ENCODE data around the gene CFAP53. TPM values are rescaled to one million over a fixed set of nuclear protein-coding genes. Genes with fewer than 3 reads are reported as not detected.
A peak's percentile ranks its signal among the peaks of the same experiment; 100 is the strongest.

Gene CFAP53
- polyA plus RNA-seq, 1 of the 3 experiments (the other 2 are of a cell fraction) = 1.6 TPM

DNA sequence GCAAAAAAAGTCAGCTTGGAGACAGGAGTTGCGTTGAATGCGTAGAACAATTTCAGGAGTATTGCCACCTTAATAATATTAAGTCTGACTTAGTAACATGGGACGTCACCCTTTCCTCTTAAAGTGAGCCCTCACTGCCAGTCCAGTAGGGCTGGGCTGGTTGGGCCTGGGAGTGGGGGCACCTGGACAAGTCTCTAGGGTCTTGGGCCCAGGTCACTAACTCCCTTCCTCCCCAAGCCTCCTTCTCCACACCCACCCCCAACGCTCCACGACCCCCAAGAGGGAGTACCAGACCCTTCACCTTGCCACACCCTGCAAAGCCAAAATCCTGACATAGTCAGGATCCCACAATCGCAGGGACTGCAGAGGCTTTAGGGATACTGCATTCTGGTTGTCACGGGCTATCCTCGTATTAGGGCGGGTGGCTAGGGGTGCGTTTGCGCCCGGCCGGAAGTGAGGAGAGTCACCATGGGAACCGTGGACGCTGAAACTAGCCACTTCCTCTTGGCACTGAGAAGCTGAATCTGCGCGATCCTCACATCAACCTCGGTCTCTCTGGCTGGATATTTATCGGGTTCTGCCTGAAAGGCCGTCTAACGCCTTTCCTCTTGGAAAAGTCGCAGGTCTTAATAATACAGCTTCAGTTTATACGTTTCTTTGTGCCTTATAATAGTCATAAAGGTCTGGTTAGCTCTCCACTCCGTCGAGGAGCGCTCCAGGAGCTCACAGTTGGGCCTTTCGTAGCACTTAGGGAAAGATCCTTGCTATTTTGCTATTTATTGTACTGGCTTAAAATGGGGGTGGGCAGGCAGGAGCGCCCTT lies 31.5 kb upstream of the CFAP53 start:
- WGBS (ENCODE audit: low lambda C conversion rate) = 18% methylated on average over 23 of the region's 28 CpGs
- Histone ChIP-seq H2AFZ (ENCODE audit: low read depth) (peak overlapping the region; percentile 93), H3K9me3 (no peaks in the 10 kb centered on the region), H3K27ac (ENCODE audit: low read depth in 2 of 2, low read length in 1 of 2) (no peak overlapping the region; a peak in 1 of 4 replicates), H3K4me1 (ENCODE audit: control insufficient read depth in 1 of 2, insufficient read depth in 2 of 2, low read depth in 1 of 2, low read length in 1 of 2) (peaks cover 0 to 3% of the 10 kb centered on the region in 2 experiments; a peak in 1 of 4 replicates), H3F3A (replicated peaks; ENCODE audit: insufficient read depth) (no peaks in the 10 kb centered on the region), H3K27me3 (ENCODE audit: insufficient read depth) (peaks cover 16% of the 10 kb centered on the region), H3K4me3 (ENCODE audit: low read depth in 2 of 2, low read length in 1 of 2) (peak overlapping the region; percentile 53 to 59), H4K20me1 (ENCODE audit: insufficient read depth) (no peaks in the 10 kb centered on the region), H3K9ac (no peak overlapping the region), H3K4me2 (peak overlapping the region; percentile 71), H3K36me3 (replicated peaks in 1 of 2; ENCODE audit: control insufficient read depth in 1 of 2, insufficient read depth in 2 of 2, low read length in 1 of 2) (no peaks in the 10 kb centered on the region), H3K9me2 (no peaks in the 10 kb centered on the region), H3K79me2 (ENCODE audit: insufficient read depth) (no peaks in the 10 kb centered on the region)
- TF ChIP-seq TCF12 (IDR thresholded peaks at IDR 0.05) (no peak), MAX (IDR thresholded peaks at IDR 0.05; ENCODE audit: low read depth) (peak; percentile 53; the same call in 1 of the 2 replicates), ELF1 (IDR thresholded peaks at IDR 0.05) (no peak), POLR2AphosphoS5 (IDR thresholded peaks at IDR 0.05; ENCODE audit: low read depth, low read length) (no peak), TEAD4 (IDR thresholded peaks at IDR 0.05; ENCODE audit: borderline replicate concordance, insufficient read depth) (no peak), EP300 (IDR thresholded peaks at IDR 0.05; ENCODE audit: borderline replicate concordance in 1 of 2, low read depth in 1 of 2, low read length in 1 of 2) (no peak), NFIC (IDR thresholded peaks at IDR 0.05; ENCODE audit: borderline replicate concordance) (0 out of 2 replicates have a peak, but pooled peaks have one; percentile 4), GABPA (IDR thresholded peaks at IDR 0.05; ENCODE audit: low read depth) (peak; percentile 82), FOSL2 (IDR thresholded peaks at IDR 0.05; ENCODE audit: borderline replicate concordance, low read depth) (no peak), PBX3 (IDR thresholded peaks at IDR 0.05) (no peak), EZH2phosphoT487 (IDR thresholded peaks at IDR 0.05; ENCODE audit: borderline replicate concordance, low read depth) (no peak), MXI1 (IDR thresholded peaks at IDR 0.05; ENCODE audit: low read depth, low read length) (peak; percentile 82)
- peak; percentile 89 for DNase-seq
- ChIA-PET CTCF (interaction anchor here (0.6 to 3.0 kb wide), 3 partner anchors 16 to 1333 kb away, joined by 3 to 9 read pairs (median 3); partner anchors contain the start of gene MBD1), POLR2A (interaction anchor here (0.7 to 1.5 kb wide), 3 partner anchors 10 to 61 kb away, joined by 3 to 5 read pairs (median 3); partner anchors contain the start of gene MBD1)

GRCh38 chr18:50293039-50293438 lies 26.7 kb upstream of the CFAP53 start:
- Histone ChIP-seq H3K36me3 (replicated peaks in 1 of 2; ENCODE audit: control insufficient read depth in 1 of 2, insufficient read depth in 2 of 2, low read length in 1 of 2) (no peaks in the 10 kb centered on the region), H3K9me2 (no peaks in the 10 kb centered on the region), H3K27ac (ENCODE audit: low read depth in 2 of 2, low read length in 1 of 2) (no peak overlapping the region), H3K9ac (no peak overlapping the region), H3K79me2 (ENCODE audit: insufficient read depth) (no peaks in the 10 kb centered on the region), H3F3A (replicated peaks; ENCODE audit: insufficient read depth) (no peaks in the 10 kb centered on the region), H3K4me1 (ENCODE audit: control insufficient read depth in 1 of 2, insufficient read depth in 2 of 2, low read depth in 1 of 2, low read length in 1 of 2) (peaks cover 0 to 3% of the 10 kb centered on the region in 2 experiments; a peak in 1 of 4 replicates), H3K9me3 (no peaks in the 10 kb centered on the region), H3K27me3 (ENCODE audit: insufficient read depth) (no peaks in the 10 kb centered on the region), H4K20me1 (ENCODE audit: insufficient read depth) (no peaks in the 10 kb centered on the region), H3K4me2 (no peak overlapping the region), H3K4me3 (ENCODE audit: low read depth in 2 of 2, low read length in 1 of 2) (no peak overlapping the region), H2AFZ (ENCODE audit: low read depth) (no peak overlapping the region)
- ChIA-PET POLR2A (no interaction called here), CTCF (interaction anchor here (2.0 kb wide), 1 partner anchor 64 kb away, joined by 12 read pairs; no protein-coding TSS in a partner anchor)
- no peak for TF ChIP-seq ZBTB33 (IDR thresholded peaks at IDR 0.05; ENCODE audit: borderline replicate concordance, low read depth)
- no peak for TF ChIP-seq TCF12 (IDR thresholded peaks at IDR 0.05)
- TF ChIP-seq YY1 (IDR thresholded peaks at IDR 0.05; ENCODE audit: low read depth) = no peak
- no peak for TF ChIP-seq NFIC (IDR thresholded peaks at IDR 0.05; ENCODE audit: borderline replicate concordance)
- TF ChIP-seq FOSL2 (IDR thresholded peaks at IDR 0.05; ENCODE audit: borderline replicate concordance, low read depth) = no peak
- DNase-seq = no peak
- WGBS (ENCODE audit: low lambda C conversion rate) = 100% methylated on average over 1 of the region's 1 CpG
